Ascending aorta (tissue), 2 donors: ENCODE data around the gene CARMIL1. TPM values are rescaled to one million over a fixed set of nuclear protein-coding genes. Genes with fewer than 3 reads are reported as not detected.

Source experiments
- DNase-seq, 2 donors: peaks; one replicate each; pipeline ENCODE4 v3.0.0-alpha.2; 2019; ENCODE audit warnings: low spot score in 2 of 2
- H3K27ac ChIP-seq, 2 donors: fragments of 200-600 bp; sonication (generic); one replicate each; pipeline ENCODE4 v1.5.1; 2016 to 2017; ENCODE audit warnings: mild to moderate bottlenecking in 1 of 2
- H3K27me3 ChIP-seq: fragments of 200-600 bp; sonication (generic); one replicate; pipeline ENCODE4 v1.5.1; 2017
- H3K36me3 ChIP-seq, 2 donors: fragments of 200-600 bp; sonication (generic); one replicate each; pipeline ENCODE4 v1.5.1; 2016
- H3K4me1 ChIP-seq, 2 donors: fragments of 200-600 bp; sonication (generic); one replicate each; pipeline ENCODE4 v1.5.1; 2016 to 2017; ENCODE audit warnings: mild to moderate bottlenecking in 1 of 2
- H3K4me3 ChIP-seq, 2 donors: fragments of 200-600 bp; sonication (generic); one replicate each; pipeline ENCODE4 v1.5.1; 2016 to 2017; ENCODE audit warnings: mild to moderate bottlenecking in 1 of 2
- H3K9me3 ChIP-seq, 2 donors: fragments of 200-600 bp; sonication (generic); one replicate each; pipeline ENCODE4 v1.5.1; 2016
- CTCF ChIP-seq, 3 experiments: fragments of 200-600 bp in 2 of 3; fragments of 450-650 bp in 1 of 3; sonication (generic) in 2 of 3; IDR thresholded peaks; one replicate each; pipeline ENCODE4 v1.5.1; 2016 to 2019; ENCODE audit warnings: antibody characterized with exemption in 3 of 3, mild to moderate bottlenecking in 1 of 3, moderate library complexity in 1 of 3
- intact Hi-C: fragments of 100-400 bp; cut with DNase I; formaldehyde crosslinking; loops from one replicate; pipeline ENCODE4 v1.15.1; 2023
- total RNA-seq: library from RNA; depleted of rRNA; stranded (reverse); fragments of >200 nt; gene quantifications from one replicate; pipeline ENCODE4 v1.1.0, GENCODE V29; 2016

Gene CARMIL1
- total RNA-seq, 1 donor from 2014 or later, result 16.1 TPM

- Histone ChIP-seq H3K4me3 (no peak overlapping the region), H3K36me3 (no peaks in the 10 kb centered on the region), H3K27me3 (no peaks in the 10 kb centered on the region), H3K9me3 (no peaks in the 10 kb centered on the region), H3K4me1 (peaks cover 0 to 33% of the 10 kb centered on the region in 2 donors), H3K27ac (peak overlapping the region; percentile 58 to 60)
- intact Hi-C loops, result no loop called here
- TF ChIP-seq CTCF (IDR thresholded peaks at IDR 0.05), result no peak
- DNase-seq, result no peak
These were observed 45.0 kb downstream of the CARMIL1 start for GRCh38 chr6:25324066-25324762.

GRCh38 chr6:25326126-25326525, 47.0 kb downstream of the CARMIL1 start:
- no peaks in the 10 kb centered on the region for H3K9me3 ChIP-seq
- intact Hi-C loops, result no loop called here
- peaks cover under 1 to 35% of the 10 kb centered on the region in 2 donors for H3K4me1 ChIP-seq
- no peak for TF ChIP-seq CTCF (IDR thresholded peaks at IDR 0.05)
- no peak overlapping the region for H3K27ac ChIP-seq
- H3K36me3 ChIP-seq, result no peaks in the 10 kb centered on the region
- no peak overlapping the region for H3K4me3 ChIP-seq
- no peaks in the 10 kb centered on the region for H3K27me3 ChIP-seq
- DNase-seq, result no peak

GRCh38 chr6:25326960-25327359, 47.8 kb downstream of the CARMIL1 start:
- Histone ChIP-seq H3K4me3 (peak overlapping the region in 1 of 2 donors; percentile 2), H3K27me3 (no peaks in the 10 kb centered on the region), H3K9me3 (no peaks in the 10 kb centered on the region), H3K36me3 (no peaks in the 10 kb centered on the region), H3K27ac (peak overlapping the region; percentile 23 to 24), H3K4me1 (peaks cover 4 to 40% of the 10 kb centered on the region in 2 donors)
- TF ChIP-seq CTCF (IDR thresholded peaks at IDR 0.05), result no peak
- intact Hi-C loops, result no loop called here
- no peak for DNase-seq

- intact Hi-C loops, result no loop called here
- Histone ChIP-seq H3K27me3 (no peaks in the 10 kb centered on the region), H3K9me3 (no peaks in the 10 kb centered on the region), H3K36me3 (no peaks in the 10 kb centered on the region), H3K4me3 (peak overlapping the region in 1 of 2 donors; percentile 2), H3K27ac (peak overlapping the region in 1 of 2 donors; percentile 23), H3K4me1 (peaks cover 4 to 44% of the 10 kb centered on the region in 2 donors)
- no peak for TF ChIP-seq CTCF (IDR thresholded peaks at IDR 0.05)
- DNase-seq, result no peak
These were observed 48.3 kb downstream of the CARMIL1 start for GRCh38 chr6:25327432-25327831.

GRCh38 chr6:25329161-25329817, 50.1 kb downstream of the CARMIL1 start:
- H3K4me3 ChIP-seq, result no peak overlapping the region
- no peaks in the 10 kb centered on the region for H3K27me3 ChIP-seq
- TF ChIP-seq CTCF (IDR thresholded peaks at IDR 0.05), result no peak
- DNase-seq, result no peak
- no peaks in the 10 kb centered on the region for H3K36me3 ChIP-seq
- intact Hi-C loops, result no loop called here
- no peaks in the 10 kb centered on the region for H3K9me3 ChIP-seq
- no peak overlapping the region for H3K27ac ChIP-seq
- H3K4me1 ChIP-seq, result peaks cover 4 to 49% of the 10 kb centered on the region in 2 donors
